ENCODE results near the gene THYN1.

DNA sequence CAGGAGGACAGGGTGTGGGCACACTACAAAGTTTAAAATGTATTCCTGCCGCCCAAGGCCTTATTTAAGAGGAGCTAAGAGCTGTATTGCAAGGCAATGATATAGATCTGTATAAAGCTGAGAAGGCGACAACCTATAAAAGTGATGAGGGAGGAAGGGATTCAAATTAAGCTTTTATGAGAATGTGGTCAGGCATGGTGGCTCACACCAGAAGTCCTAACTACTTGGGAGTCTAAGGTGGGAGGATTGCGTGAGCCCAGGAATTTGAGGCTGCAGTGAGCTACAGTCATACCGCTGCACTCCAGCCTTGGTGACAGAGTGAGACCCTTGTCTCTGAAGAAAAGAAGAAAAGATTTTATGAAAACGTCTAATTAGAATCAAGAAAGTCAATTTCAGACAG lies 13.3 kb upstream of the THYN1 start:
- TF ChIP-seq CTCF (IDR thresholded peaks at IDR 0.05; ENCODE audit: low read depth, low read length) (no peak), EZH2phosphoT487 (IDR thresholded peaks at IDR 0.05; ENCODE audit: low read depth) (no peak)
